GM20431 (cell line): Measurements from ENCODE around the gene ACRBP.

Experiments
- in situ Hi-C: fragments of 300-500 bp; cut with MseI, MboI; formaldehyde crosslinking; loops from one replicate; pipeline ENCODE4 v1.15.0; 2020; ENCODE audit warnings: low sequenced_read_pairs; ENCODE audit not compliant: unreplicated experiment

ACRBP gene

DNA sequence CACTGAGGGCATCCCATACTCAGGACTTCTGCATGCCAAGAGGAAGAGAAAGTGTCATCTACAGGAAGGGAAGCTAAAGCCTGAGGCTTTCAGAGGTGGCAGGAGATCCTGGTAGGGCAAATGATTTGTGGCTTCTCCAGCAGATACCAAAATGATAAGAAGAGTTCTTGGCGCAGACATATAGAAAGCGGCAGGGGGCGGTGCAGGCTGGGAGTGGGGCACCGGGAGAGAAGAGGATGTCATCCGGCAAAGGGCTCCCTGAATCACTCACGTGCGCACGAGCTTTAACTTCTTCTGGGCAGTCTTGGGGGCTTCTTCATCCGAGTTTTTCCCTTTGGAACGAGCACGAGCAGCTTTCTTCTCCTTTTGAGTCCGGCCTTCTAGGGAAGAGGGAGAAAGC is 5.2 kb upstream of the ACRBP start:
- in situ Hi-C loops = no loop called here

DNA sequence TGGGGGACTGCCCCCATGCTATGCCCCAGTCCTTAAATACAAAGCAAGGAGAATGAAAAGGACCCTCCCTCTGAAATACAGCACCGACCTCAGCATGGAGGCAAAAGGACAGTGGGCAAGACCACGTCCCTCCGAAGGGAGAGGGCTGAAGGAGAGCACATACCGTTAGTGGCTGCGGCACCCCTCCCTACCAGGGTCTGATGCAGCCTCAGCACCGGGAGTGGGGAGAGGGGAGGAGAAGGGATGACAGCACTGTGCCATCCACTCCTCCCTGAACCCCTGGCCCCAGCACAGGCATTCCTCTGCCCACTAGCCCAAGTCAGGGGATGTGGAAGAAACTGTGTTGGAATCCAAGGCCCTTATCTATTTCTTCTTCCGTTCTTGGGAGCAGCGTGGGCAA is 3.6 kb upstream of the ACRBP start:
- in situ Hi-C loops = no loop called here

- in situ Hi-C loops = no loop called here
Observed at GRCh38 chr12:6646276-6647082, 753 bp downstream of the ACRBP start.

GRCh38 chr12:6644903-6645302 is 2.3 kb downstream of the ACRBP start:
- in situ Hi-C loops = no loop called here

DNA sequence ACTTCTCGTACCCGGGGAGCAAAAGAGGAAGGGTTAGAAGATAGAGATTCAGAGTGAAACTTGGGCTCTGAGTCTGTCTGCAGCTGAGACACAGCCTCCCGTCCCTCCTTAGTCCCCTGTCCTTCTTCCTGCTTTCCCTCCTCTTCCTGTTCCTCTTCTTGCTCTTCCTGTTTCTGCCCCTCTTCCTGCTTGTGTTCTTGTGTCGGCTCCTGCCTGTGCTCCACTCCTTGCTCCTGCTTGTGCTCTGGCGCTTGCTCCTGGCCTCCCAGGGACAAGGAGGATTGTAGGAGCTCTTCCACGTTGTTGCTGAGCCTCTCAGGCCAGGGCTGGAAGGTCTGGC is 3.0 kb downstream of the ACRBP start:
- in situ Hi-C loops = no loop called here

GRCh38 chr12:6643569-6644256 is 3.5 kb downstream of the ACRBP start:
- in situ Hi-C loops = no loop called here

DNA sequence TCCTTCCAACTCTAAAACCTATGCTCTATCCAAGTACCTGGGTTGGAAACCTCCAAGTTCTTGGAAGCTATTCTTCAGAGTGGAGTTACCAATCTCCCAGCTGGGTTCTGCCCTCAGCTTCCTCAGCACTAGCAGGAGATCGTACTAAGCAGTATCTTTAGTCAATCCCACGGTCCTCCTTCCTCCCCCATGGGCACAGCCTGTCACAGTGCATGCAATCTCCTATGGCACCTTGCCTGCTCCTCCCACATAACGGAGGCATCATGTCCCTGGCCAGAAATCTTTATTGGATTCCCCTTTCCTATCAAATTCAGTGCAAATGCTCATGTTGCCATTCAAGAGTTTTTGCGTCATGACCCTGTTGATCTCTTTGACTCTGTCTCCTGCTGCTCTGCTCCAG is 6.1 kb downstream of the ACRBP start:
- in situ Hi-C loops = no loop called here

DNA sequence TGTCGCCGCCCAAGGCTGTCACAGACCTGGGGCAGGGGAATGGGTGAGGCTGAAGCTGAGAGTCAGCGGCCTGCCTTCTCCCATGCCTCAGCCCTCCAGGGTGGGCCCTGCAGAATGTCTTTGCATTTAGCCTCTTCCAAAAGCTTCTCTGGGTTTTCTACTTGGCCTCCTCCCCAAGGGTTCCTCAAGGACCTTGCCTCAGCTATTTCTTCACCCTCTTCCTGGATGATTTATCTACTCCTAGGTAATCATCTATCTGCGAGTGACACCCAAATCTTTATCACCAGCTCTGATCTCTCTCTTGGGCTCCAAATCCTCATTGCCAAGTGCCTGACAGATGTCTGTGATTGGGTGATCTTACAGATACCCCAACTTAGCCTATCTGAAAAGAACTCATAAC is 6.7 kb downstream of the ACRBP start:
- in situ Hi-C loops = no loop called here

GRCh38 chr12:6639151-6639801 is 8.0 kb downstream of the ACRBP start:
- in situ Hi-C loops = no loop called here

DNA sequence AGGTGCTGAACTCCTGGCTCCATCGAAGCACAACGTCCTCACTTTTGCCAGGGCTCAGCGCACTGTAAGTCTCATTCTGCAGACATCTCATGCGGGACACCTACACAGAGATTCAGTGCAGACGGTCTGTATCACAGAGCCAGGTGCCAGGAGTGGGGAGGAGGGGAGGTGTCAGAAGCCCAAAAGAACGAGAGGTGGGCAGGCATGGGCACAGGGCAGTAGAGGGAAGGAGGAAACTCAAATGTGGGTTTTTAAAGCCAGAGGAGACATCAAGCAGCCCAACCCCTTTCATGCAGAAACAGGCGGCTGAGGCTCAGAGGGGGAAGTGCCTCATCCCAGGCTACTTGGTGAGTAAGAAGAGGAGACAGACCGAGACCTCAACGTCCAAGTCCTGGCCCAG is 8.9 kb downstream of the ACRBP start:
- in situ Hi-C loops = no loop called here

DNA sequence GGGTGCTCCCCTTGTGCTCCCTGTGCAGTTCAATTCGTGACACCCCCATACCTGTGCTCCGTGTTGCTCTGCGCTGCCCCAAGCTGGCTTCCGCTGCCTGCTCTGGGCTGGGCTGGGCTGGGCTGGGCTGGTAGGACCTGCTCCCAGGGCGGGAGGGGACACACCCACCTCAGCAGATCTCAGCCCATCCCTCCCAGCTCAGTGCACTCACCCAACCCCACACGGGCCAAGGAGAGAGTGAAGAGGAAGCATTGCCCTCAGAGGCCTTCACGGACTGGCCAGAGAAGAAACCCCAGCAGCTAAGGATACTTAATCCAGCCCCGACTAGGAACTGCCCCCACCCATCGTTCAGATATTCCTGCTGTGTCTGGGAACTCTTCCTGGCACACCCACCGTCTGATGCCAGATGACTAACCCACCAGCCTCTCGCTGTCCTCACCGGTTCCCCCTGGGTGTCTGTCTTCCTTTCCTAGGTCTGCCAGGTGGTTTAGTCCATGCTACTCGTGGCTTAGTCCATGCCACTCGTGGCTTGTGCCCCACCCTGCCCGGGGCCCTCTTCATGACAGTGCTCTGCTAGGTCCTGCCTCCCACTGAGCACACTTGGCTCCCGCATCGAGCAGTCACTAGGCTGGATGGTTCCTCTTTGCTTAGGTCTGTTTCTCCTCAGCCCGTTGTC is 11.2 kb downstream of the ACRBP start, which contains the start of gene LPAR5:
TSS of gene LPAR5 (minus strand) at position 104 of the 676 bp plus-strand sequence. CDS start 14,711 bp downstream, outside the sequence.
- in situ Hi-C loops = no loop called here

DNA sequence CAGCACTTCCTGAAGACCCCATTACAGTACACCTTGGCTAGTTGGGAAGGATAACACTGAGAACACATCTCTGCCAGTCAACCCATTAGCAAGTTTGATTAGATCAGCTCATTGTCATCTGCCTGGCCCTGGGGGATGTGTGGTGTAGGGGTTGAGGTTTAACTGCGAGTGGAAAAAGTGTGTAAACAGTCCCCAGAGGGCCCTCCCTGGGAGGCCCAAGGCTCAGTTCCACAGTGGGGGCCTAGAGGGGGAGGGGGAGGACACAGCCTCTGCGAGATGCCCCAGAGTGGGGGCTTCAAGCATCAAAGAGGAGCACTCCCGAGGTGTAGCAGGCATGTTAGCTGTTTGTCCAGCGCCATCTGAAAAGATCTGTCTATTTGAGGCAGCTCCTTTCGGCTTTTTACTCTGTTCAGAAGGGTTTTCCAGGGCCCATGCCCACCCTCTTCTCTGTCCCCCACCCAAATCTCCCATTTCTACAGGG is 11.8 kb downstream of the ACRBP start:
- in situ Hi-C loops = no loop called here

DNA sequence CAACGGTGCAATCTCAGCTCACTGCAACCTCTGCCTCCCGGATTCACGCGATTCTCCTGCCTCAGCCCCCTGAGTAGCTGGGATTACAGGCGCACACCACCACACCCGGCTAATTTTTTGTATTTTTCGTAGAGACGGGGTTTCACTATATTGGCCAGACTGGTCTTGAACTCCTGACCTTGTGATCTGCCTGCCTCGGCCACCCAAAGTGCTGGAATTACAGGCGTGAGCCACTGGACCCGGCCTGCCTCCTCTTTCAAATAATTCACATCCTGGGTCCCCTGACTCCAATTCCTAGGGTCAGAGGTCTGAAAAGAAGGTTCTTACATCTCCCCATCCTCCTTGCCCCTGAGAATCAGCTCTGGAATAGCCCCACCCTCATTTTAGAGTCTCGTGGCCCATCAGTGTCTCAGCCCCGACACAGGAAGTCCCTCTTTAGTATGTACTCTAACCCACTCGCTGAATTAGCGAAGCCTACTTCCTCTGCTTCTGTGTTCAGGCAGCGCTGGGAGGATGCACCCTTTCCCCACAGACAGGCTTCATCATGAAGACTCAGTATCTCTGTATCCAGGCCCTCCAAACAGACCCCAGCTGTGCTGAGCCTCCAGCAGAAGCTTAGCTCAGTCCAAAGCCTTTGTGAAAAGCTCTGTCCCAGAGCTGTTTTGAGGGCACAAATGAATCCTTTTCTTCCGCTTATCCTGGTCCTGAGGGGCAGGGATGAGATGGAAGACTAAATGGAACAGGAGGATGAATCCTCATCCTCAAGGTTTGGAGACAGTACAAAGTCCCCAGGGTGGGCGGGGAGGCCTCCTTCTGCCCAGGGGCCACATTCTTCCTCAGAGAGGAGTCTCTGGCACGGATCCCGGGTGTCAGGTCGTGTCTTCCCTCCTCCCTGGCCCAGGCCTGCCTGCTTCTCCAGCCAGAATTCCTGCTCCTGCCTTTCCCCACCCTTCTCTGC is 14.9 kb downstream of the ACRBP start:
- in situ Hi-C loops = no loop called here

DNA sequence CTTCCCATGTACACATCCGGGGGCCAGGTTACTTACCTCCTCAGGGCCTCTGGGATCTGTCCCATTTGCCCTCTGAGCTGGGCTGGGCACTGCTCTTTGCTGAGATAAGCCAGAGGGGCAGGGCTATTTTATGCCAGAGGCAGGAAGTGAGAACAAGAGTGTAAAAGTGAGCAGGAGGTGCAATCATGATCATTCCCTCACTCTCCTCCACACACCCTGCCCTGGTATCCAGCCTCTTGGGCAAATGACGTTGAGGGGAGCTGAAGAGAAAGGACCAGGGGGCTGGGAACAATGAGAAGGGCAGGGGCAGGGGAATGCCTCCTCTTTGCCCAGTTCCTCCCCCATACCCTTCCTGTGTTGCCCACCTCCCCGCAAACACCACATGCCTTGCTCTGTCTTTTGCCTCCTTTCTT is 15.7 kb downstream of the ACRBP start:
- in situ Hi-C loops = no loop called here

- in situ Hi-C loops = no loop called here
Observed at GRCh38 chr12:6630736-6631135, 16.5 kb downstream of the ACRBP start.

- in situ Hi-C loops = no loop called here
Observed at GRCh38 chr12:6627616-6628015, 19.6 kb downstream of the ACRBP start.

- in situ Hi-C loops = no loop called here
Observed at GRCh38 chr12:6626654-6627283, 20.5 kb downstream of the ACRBP start.

DNA sequence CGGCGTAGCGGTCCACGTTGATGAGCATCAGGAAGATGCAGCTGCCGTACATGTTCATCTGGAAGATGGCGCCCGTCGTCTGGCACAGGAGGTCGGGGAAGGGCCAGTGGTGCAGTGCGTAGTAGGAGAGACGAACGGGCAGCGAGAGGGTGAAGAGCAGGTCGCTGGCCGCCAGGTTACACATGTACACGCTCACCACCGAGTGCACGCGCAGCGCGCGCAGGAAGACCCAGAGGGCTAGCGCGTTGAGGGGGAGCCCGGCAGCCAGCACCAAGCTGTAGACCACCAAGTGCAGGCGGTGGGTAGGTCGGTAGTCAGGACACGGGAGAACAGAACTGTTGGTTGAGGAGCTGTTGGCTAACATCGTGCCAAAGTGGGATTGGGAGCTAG is 26.4 kb downstream of the ACRBP start:
- in situ Hi-C loops = no loop called here
